HEK293T (cell line): ENCODE measurements around the gene C20orf202.

Experiments
- CTCF ChIA-PET: fragments of 350-600 bp; formaldehyde crosslinking; extraction: SDS; loops from one replicate; lab custom pipeline; 2021; ENCODE audit warnings: antibody characterized with exemption, inconsistent platforms; lab: Yijun Ruan, JAX
- POLR2A ChIA-PET: fragments of 350-600 bp; formaldehyde crosslinking; extraction: SDS; loops from one replicate; lab custom pipeline; 2020; ENCODE audit warnings: antibody characterized with exemption, inconsistent platforms; lab: Yijun Ruan, JAX
- DNase-seq: peaks from one replicate; pipeline ENCODE4 v3.0.0; 2012; ENCODE audit warnings: mixed read lengths; ENCODE audit errors: extremely low spot score
- ARNT ChIP-seq: fragments of 450-650 bp; IDR thresholded peaks from 2 replicates; pipeline ENCODE4 v1.6.1; 2017; ENCODE audit warnings: mild to moderate bottlenecking
- BHLHE40 ChIP-seq: fragments of 450-650 bp; IDR thresholded peaks from 2 replicates; pipeline ENCODE4 v1.6.1; 2016; ENCODE audit warnings: mild to moderate bottlenecking, moderate library complexity, borderline replicate concordance
- CTBP1 ChIP-seq: fragments of 450-650 bp; IDR thresholded peaks from 2 replicates; pipeline ENCODE4 v1.6.1; 2016; ENCODE audit warnings: borderline replicate concordance
- ELF4 ChIP-seq: fragments of 450-650 bp; IDR thresholded peaks from 2 replicates; pipeline ENCODE4 v1.6.1; 2017; ENCODE audit warnings: antibody characterized with exemption
- FOXA1 ChIP-seq: fragments of 450-650 bp; IDR thresholded peaks from 2 replicates; pipeline ENCODE4 v1.6.1; 2016; ENCODE audit warnings: mild to moderate bottlenecking
- FOXK2 ChIP-seq: fragments of 450-650 bp; IDR thresholded peaks from 2 replicates; pipeline ENCODE4 v1.6.1; 2016; ENCODE audit warnings: mild to moderate bottlenecking
- FOXM1 ChIP-seq: fragments of 450-650 bp; IDR thresholded peaks from 2 replicates; pipeline ENCODE4 v1.6.1; 2017; ENCODE audit warnings: mild to moderate bottlenecking, borderline replicate concordance
- HDGF ChIP-seq: fragments of 450-650 bp; IDR thresholded peaks from 2 replicates; pipeline ENCODE4 v1.6.1; 2017; ENCODE audit warnings: antibody characterized with exemption, borderline replicate concordance
- L3MBTL2 ChIP-seq: fragments of 450-650 bp; conservative IDR thresholded peaks from 2 replicates; pipeline ENCODE4 v1.6.1; 2016; ENCODE audit warnings: mild to moderate bottlenecking
- LEF1 ChIP-seq: fragments of 450-650 bp; IDR thresholded peaks from 2 replicates; pipeline ENCODE4 v1.6.1; 2017; ENCODE audit warnings: mild to moderate bottlenecking, borderline replicate concordance
- NFRKB ChIP-seq: fragments of 450-650 bp; IDR thresholded peaks from 2 replicates; pipeline ENCODE4 v1.6.1; 2016; ENCODE audit warnings: mild to moderate bottlenecking, moderate library complexity
- PKNOX1 ChIP-seq: fragments of 450-650 bp; IDR thresholded peaks from 2 replicates; pipeline ENCODE4 v1.6.1; 2016
- SP1 ChIP-seq: fragments of 450-650 bp; IDR thresholded peaks from 2 replicates; pipeline ENCODE4 v1.6.1; 2017
- TARDBP ChIP-seq: fragments of 450-650 bp; IDR thresholded peaks from 2 replicates; pipeline ENCODE4 v1.6.1; 2016
- ZNF384 ChIP-seq: fragments of 450-650 bp; IDR thresholded peaks from 2 replicates; pipeline ENCODE4 v1.6.1; 2016

C20orf202 gene

DNA sequence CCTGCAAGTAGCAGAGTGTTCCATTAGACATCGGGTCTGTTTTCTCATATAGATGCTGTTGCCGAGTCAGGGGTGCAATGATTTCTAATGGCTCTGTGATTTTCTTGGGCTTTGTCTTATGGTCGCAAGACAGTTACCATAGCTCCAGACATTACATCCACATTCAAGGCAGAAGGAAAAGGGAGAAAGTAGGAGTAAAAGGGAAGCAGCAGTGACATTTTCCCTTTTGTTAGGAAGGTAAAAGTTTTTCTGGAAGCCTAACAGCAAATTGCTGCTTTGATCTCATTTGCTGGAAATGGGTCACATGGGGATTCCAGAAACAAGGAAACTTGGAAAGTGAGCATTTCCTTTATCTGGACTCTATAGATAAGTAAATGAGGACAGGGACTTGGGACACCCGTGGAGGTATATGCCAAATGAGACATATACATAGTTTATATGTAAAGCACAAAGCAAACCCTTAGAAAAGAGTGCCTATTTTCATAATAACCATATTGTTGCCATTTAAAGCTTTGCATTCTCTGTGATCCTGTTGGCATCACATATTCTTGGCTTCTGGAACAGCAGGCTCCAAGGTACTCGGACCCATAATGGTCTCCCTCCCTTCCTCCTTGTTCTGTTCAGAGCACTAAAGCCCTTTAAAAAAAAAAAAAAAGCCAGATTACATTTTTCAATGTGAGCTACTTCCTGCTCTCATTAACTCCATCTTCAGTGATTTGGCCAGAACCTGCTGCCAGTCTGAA, at the start of gene C20orf202:
Gene C20orf202 (plus strand): TSS at position 693 of the 743 bp plus-strand sequence. CDS start 132 bp downstream, outside the sequence.
- ChIA-PET CTCF (no interaction called here), POLR2A (interaction anchor here (1.3 kb wide), 1 partner anchor 23 kb away, joined by 3 read pairs; the partner anchor contains the start of gene RAD21L1)
- DNase-seq: no peak
- TF ChIP-seq TARDBP: no peak
- TF ChIP-seq CTBP1: no peak
- TF ChIP-seq ARNT: no peak
- TF ChIP-seq ELF4: no peak
- no peak for TF ChIP-seq BHLHE40
- TF ChIP-seq PKNOX1: no peak
- no peak for TF ChIP-seq NFRKB

- ChIA-PET CTCF (no interaction called here), POLR2A (no interaction called here)
- DNase-seq: no peak
- TF ChIP-seq HDGF (no peak), SP1 (no peak), FOXA1 (no peak), ELF4 (no peak), CTBP1 (no peak), FOXK2 (no peak), PKNOX1 (no peak), ARNT (no peak), TARDBP (no peak), LEF1 (no peak), NFRKB (no peak), L3MBTL2 (no peak), ZNF384 (no peak)
These were observed 49.0 kb upstream of the C20orf202 start for GRCh38 chr20:1154226-1154625.

- POLR2A ChIA-PET: no interaction called here
- CTCF ChIA-PET: no interaction called here
- no peak for DNase-seq
- TF ChIP-seq FOXK2 (no peak), ZNF384 (no peak), L3MBTL2 (no peak), LEF1 (no peak), BHLHE40 (no peak), CTBP1 (no peak), SP1 (no peak), PKNOX1 (no peak), TARDBP (no peak)
These were observed 48.6 kb upstream of the C20orf202 start for GRCh38 chr20:1154691-1155090.

- DNase-seq: no peak
- POLR2A ChIA-PET: no interaction called here
- CTCF ChIA-PET: no interaction called here
- TF ChIP-seq CTBP1: no peak
- TF ChIP-seq FOXM1: no peak
- TF ChIP-seq TARDBP: no peak
These were observed 47.9 kb upstream of the C20orf202 start for GRCh38 chr20:1155342-1155741.

- CTCF ChIA-PET: interaction anchor here (0.5 kb wide), 1 partner anchor 20 kb away, joined by 3 read pairs; no protein-coding TSS in a partner anchor
- TF ChIP-seq ELF4: no peak
- TF ChIP-seq HDGF: no peak
- no peak for TF ChIP-seq FOXK2
- no peak for TF ChIP-seq ARNT
- no peak for TF ChIP-seq PKNOX1
- no peak for TF ChIP-seq CTBP1
- no peak for TF ChIP-seq SP1
- TF ChIP-seq L3MBTL2: no peak
These were observed 42.8 kb upstream of the C20orf202 start for GRCh38 chr20:1160496-1160895.

DNA sequence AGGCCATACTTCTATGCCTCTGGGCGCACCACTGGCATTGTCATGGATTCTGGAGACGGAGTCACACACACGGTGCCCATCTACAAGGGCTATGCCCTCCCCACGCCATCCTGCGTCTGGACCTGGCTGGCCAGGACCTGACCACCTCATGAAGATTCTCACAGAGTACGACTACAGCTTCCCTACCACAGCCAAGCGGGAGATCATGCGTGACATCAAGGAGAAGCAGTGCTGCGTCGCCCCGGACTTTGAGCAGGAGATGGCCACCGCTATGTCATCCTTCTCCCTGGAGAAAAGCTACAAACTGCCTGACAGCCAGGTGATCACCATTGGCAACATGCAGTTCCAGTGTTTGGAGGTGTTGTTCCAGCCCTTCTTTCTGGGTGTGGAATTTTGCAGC, 42.3 kb upstream of the C20orf202 start:
- no peak for TF ChIP-seq ELF4
- no peak for TF ChIP-seq FOXM1
- no peak for TF ChIP-seq HDGF
- TF ChIP-seq FOXA1: no peak
- TF ChIP-seq PKNOX1: no peak
- no peak for TF ChIP-seq FOXK2
- TF ChIP-seq TARDBP: no peak
- no peak for TF ChIP-seq ARNT
- ChIA-PET CTCF (interaction anchor here (0.5 kb wide), 1 partner anchor 21 kb away, joined by 3 read pairs; no protein-coding TSS in a partner anchor), POLR2A (no interaction called here)
- DNase-seq: no peak

More at GRCh38 chr20:1160496-1160895, 42.8 kb upstream of the C20orf202 start:
- DNase-seq: no peak
- POLR2A ChIA-PET: no interaction called here
